HG03045 (cell line): ENCODE measurements around the gene CEP164.
"Not testable (repeated sequence)": the region's sequence is repeated elsewhere in the genome, so short reads cannot be mapped to it uniquely, and the experiment has no call there.

Experiments
- ATAC-seq: cut with Tn5 transposase; IDR thresholded peaks from one replicate; pipeline ENCODE4 v1.9.1; 2021; ENCODE audit warnings: mild to moderate bottlenecking, moderate library complexity; ENCODE audit not compliant: unreplicated experiment

Gene CEP164

GRCh38 chr11:117392001-117392690, 64.5 kb downstream of the CEP164 start:
- no peak for ATAC-seq

GRCh38 chr11:117392979-117393378, 65.3 kb downstream of the CEP164 start:
- ATAC-seq = no peak

- ATAC-seq = no peak
Measured at GRCh38 chr11:117394221-117394925, 66.7 kb downstream of the CEP164 start.

GRCh38 chr11:117395476-117395875, 67.8 kb downstream of the CEP164 start:
- no peak for ATAC-seq

GRCh38 chr11:117396970-117397369, 69.3 kb downstream of the CEP164 start:
- no peak for ATAC-seq

GRCh38 chr11:117398618-117399017, 71.0 kb downstream of the CEP164 start:
- ATAC-seq = not testable (repeated sequence)

- ATAC-seq = not testable (repeated sequence)
Measured at GRCh38 chr11:117399100-117399840, 71.6 kb downstream of the CEP164 start.

GRCh38 chr11:117405898-117406297, 78.2 kb downstream of the CEP164 start:
- not testable (repeated sequence) for ATAC-seq

GRCh38 chr11:117407016-117407415, 79.4 kb downstream of the CEP164 start:
- ATAC-seq = no peak

- no peak for ATAC-seq
Measured at GRCh38 chr11:117408356-117408755, 80.7 kb downstream of the CEP164 start.

- no peak for ATAC-seq
Measured at GRCh38 chr11:117409511-117409910, 81.9 kb downstream of the CEP164 start.

- no peak for ATAC-seq
Measured at GRCh38 chr11:117410238-117410637, 82.6 kb downstream of the CEP164 start.

- no peak for ATAC-seq
Measured at GRCh38 chr11:117410861-117411710, 83.4 kb downstream of the CEP164 start.

GRCh38 chr11:117411736-117412135, 84.1 kb downstream of the CEP164 start:
- ATAC-seq = no peak

- ATAC-seq = no peak
Measured at GRCh38 chr11:117412176-117412575, 84.5 kb downstream of the CEP164 start.

- no peak for ATAC-seq
Measured at GRCh38 chr11:117412653-117413275, 85.1 kb downstream of the CEP164 start.

- no peak for ATAC-seq
Measured at GRCh38 chr11:117413616-117414015, 86.0 kb downstream of the CEP164 start.

GRCh38 chr11:117414724-117415123, 87.1 kb downstream of the CEP164 start:
- ATAC-seq = no peak

GRCh38 chr11:117415358-117415896, 87.8 kb downstream of the CEP164 start:
- no peak for ATAC-seq

GRCh38 chr11:117417342-117417741, 89.7 kb downstream of the CEP164 start:
- no peak for ATAC-seq
